OCI-LY7 (cell line): ENCODE results near the gene ELF2.

Source experiments
- CTCF ChIP-seq: fragments of 200-600 bp; sonication (generic); conservative IDR thresholded peaks from 2 replicates; pipeline ENCODE4 v1.5.1; 2014; ENCODE audit warnings: mild to moderate bottlenecking, antibody characterized with exemption, low read length, moderate library complexity, mixed read lengths
- EZH2phosphoT487 ChIP-seq: fragments of 200-600 bp; sonication (generic); IDR thresholded peaks from 2 replicates; pipeline ENCODE4 v1.6.1; 2018; ENCODE audit warnings: low read depth, borderline replicate concordance, mild to moderate bottlenecking, mixed run types, antibody characterized with exemption, low read length, moderate library complexity, mixed read lengths

GRCh38 chr4:139191373-139191772, 14.4 kb upstream of the ELF2 start:
- TF ChIP-seq CTCF (no peak), EZH2phosphoT487 (no peak)
